ENCODE results near the gene RAB28. TPM values are rescaled to one million over a fixed set of nuclear protein-coding genes. Genes with fewer than 3 reads are reported as not detected.

RAB28 gene
- total RNA-seq, 4 donors from 2014 or later = 3.9 to 8.0 (median 6.7) TPM

DNA sequence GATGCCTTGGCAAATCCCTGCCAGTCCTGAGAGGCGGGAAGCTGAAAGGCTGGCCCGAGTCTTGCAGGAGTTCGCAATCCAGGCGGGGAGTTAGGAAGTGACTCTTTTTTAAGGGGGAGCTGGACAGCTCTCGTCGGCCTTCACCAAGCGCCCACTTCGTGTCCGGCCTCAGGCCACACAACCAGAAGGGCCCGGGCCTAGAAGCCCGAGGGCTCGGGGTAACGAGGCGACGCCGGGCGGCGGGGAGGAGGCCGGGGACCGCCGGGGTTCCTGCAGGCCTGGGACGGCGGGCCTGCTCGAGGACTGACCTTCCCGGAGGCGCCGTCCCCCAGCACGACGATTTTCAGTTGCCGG lies 395 bp downstream of the RAB28 start:
- peak; percentile 26 to 45 for ATAC-seq
- intact Hi-C loops (cut with DNase I; ENCODE audit: low total_unique reads) = loop anchor here (5.0 kb wide), 3 partner anchors 144 to 1984 kb away; partner anchors contain the start of genes BOD1L1, CC2D2A and CPEB2
- TF ChIP-seq, protein P1, sequence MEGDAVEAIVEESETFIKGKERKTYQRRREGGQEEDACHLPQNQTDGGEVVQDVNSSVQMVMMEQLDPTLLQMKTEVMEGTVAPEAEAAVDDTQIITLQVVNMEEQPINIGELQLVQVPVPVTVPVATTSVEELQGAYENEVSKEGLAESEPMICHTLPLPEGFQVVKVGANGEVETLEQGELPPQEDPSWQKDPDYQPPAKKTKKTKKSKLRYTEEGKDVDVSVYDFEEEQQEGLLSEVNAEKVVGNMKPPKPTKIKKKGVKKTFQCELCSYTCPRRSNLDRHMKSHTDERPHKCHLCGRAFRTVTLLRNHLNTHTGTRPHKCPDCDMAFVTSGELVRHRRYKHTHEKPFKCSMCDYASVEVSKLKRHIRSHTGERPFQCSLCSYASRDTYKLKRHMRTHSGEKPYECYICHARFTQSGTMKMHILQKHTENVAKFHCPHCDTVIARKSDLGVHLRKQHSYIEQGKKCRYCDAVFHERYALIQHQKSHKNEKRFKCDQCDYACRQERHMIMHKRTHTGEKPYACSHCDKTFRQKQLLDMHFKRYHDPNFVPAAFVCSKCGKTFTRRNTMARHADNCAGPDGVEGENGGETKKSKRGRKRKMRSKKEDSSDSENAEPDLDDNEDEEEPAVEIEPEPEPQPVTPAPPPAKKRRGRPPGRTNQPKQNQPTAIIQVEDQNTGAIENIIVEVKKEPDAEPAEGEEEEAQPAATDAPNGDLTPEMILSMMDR (IDR thresholded peaks at IDR 0.05 in 4 of 5, conservative IDR thresholded peaks at IDR 0.05 in 1 of 5) = no peak
- TF ChIP-seq POLR2A (IDR thresholded peaks at IDR 0.05) = no peak
- in situ Hi-C loops (cut with MboI; ENCODE audit: low sequenced_read_pairs in 4 of 4) = no loop called here
- no peaks in the 10 kb centered on the region for H3K9me3 ChIP-seq
- peaks cover 0 to 9% (median 0%) of the 10 kb centered on the region in 3 donors for H3K27me3 ChIP-seq
- peak; percentile 3 to 36 for DNase-seq
- H3K27ac ChIP-seq = peak overlapping the region; percentile 86 to 94 (median 92)
- peaks cover 16 to 23% of the 10 kb centered on the region in 2 donors for H3K4me1 ChIP-seq
- peak overlapping the region; percentile 83 to 98 (median 87) for H3K4me3 ChIP-seq
- no peaks in the 10 kb centered on the region for H3K36me3 ChIP-seq

DNA sequence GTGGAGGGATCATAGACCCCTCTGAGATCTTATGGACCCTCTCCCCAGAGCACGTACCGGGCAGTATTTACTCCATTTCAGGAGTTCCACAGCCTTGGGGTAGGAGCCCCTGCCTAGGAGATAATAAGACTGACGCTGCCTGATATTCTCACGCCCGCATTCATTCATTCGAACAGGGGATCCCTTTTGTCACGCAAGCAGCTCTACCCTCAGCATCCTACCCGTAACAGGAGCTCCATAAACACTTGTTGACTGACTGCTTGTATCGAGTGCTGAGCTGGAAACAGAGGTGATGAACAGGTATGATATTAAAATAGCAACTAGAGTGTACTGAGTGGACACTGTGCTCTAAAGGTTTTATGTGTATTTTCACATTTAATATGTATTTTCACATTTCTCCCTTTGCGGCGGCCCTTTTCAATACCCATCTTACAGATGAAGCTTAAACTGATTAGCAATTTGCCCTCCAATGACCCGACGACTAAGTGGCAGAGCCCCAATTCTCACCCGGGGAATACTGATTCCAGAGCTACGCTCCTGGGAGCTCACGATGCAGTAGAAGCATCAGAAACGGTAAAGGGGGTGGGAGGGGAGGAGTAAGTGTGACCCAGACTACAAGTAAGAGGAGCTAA lies 888 bp downstream of the RAB28 start:
- DNase-seq (no peak), ATAC-seq (no peak)
- in situ Hi-C loops (cut with MboI; ENCODE audit: low sequenced_read_pairs in 4 of 4) = no loop called here
- peaks cover 16 to 23% of the 10 kb centered on the region in 2 donors for H3K4me1 ChIP-seq
- intact Hi-C loops (cut with DNase I; ENCODE audit: low total_unique reads) = loop anchor here (5.0 kb wide), 3 partner anchors 144 to 1984 kb away; partner anchors contain the start of genes BOD1L1, CC2D2A and CPEB2
- H3K27ac ChIP-seq = peak overlapping the region; percentile 86 to 94 (median 92)
- no peak for TF ChIP-seq POLR2A (IDR thresholded peaks at IDR 0.05)
- TF ChIP-seq, protein P1 (IDR thresholded peaks at IDR 0.05 in 4 of 5, conservative IDR thresholded peaks at IDR 0.05 in 1 of 5) = no peak
- H3K27me3 ChIP-seq = peaks cover 0 to 4% (median 0%) of the 10 kb centered on the region in 3 donors
- H3K9me3 ChIP-seq = no peaks in the 10 kb centered on the region
- H3K4me3 ChIP-seq = peak overlapping the region; percentile 83 to 98 (median 87)
- no peaks in the 10 kb centered on the region for H3K36me3 ChIP-seq

DNA sequence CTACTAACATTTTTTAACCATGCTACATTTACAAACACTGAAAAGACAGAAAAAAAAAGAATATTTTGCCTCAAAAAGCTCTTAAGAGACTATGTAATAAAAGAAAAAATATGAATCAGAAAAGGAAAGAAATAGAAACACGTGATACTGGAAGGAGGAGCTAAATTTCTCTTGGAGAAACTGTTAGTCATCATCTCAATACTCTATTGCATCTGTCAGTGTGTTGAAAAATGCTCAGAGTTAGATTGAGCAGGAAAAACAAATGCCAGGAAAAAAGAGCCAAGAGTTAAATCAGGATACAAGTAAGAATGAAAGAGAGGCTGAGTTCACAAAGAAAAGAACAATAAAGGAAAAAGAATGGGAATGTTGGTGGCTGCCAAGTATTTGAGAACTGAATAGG lies 2.6 kb downstream of the RAB28 start:
- Histone ChIP-seq H3K9me3 (no peaks in the 10 kb centered on the region), H3K27ac (no peak overlapping the region), H3K4me3 (no peak overlapping the region), H3K4me1 (peaks cover 16 to 23% of the 10 kb centered on the region in 2 donors), H3K36me3 (no peaks in the 10 kb centered on the region), H3K27me3 (no peaks in the 10 kb centered on the region)
- intact Hi-C loops (cut with DNase I; ENCODE audit: low total_unique reads) (loop anchor here (5.0 kb wide), 3 partner anchors 146 to 1986 kb away; partner anchors contain the start of genes BOD1L1, CC2D2A and CPEB2), in situ Hi-C loops (cut with MboI; ENCODE audit: low sequenced_read_pairs in 4 of 4) (no loop called here)
- no peak for ATAC-seq
- no peak for DNase-seq
- no peak for TF ChIP-seq POLR2A (IDR thresholded peaks at IDR 0.05)
- TF ChIP-seq, protein P1 (IDR thresholded peaks at IDR 0.05 in 4 of 5, conservative IDR thresholded peaks at IDR 0.05 in 1 of 5) = no peak

DNA sequence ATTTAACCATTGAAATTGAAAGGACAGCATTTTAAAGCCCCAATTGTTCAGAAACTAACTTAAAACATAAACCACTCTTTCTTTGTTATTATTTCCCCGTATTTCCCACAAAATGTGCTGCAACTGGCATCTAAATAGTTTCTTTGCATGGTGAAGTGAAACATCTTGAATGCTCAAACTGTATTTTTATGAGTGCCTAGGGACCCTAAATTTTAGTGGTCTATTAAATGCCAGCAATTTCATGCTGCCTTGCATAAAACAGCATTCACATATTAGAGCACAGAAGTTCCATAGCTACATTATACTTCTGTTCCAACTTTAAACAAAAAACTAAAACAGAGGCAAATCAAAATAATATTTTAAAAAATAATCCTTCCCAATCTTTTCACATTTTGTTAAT lies 5.4 kb downstream of the RAB28 start:
- in situ Hi-C loops (cut with MboI; ENCODE audit: low sequenced_read_pairs in 4 of 4) = no loop called here
- Histone ChIP-seq H3K27ac (no peak overlapping the region), H3K9me3 (no peaks in the 10 kb centered on the region), H3K36me3 (no peaks in the 10 kb centered on the region), H3K27me3 (no peaks in the 10 kb centered on the region), H3K4me1 (peaks cover 13 to 17% of the 10 kb centered on the region in 2 donors), H3K4me3 (no peak overlapping the region)
- intact Hi-C loops (cut with DNase I; ENCODE audit: low total_unique reads) = no loop called here
- DNase-seq (no peak), ATAC-seq (no peak)
- TF ChIP-seq, protein P1 (IDR thresholded peaks at IDR 0.05 in 4 of 5, conservative IDR thresholded peaks at IDR 0.05 in 1 of 5) = no peak
- TF ChIP-seq POLR2A (IDR thresholded peaks at IDR 0.05) = no peak

All from gastrocnemius medialis (tissue), 4 donors.